Measurements from ENCODE around the gene QSOX2. TPM values are rescaled to one million over a fixed set of nuclear protein-coding genes. Genes with fewer than 3 reads are reported as not detected.
"Not testable (repeated sequence)": the region's sequence is repeated elsewhere in the genome, so short reads cannot be mapped to it uniquely, and the experiment has no call there.

The QSOX2 gene
- total RNA-seq, 6 experiments from 2014 or later, result 2.9 to 8.7 (median 6.4) TPM

DNA sequence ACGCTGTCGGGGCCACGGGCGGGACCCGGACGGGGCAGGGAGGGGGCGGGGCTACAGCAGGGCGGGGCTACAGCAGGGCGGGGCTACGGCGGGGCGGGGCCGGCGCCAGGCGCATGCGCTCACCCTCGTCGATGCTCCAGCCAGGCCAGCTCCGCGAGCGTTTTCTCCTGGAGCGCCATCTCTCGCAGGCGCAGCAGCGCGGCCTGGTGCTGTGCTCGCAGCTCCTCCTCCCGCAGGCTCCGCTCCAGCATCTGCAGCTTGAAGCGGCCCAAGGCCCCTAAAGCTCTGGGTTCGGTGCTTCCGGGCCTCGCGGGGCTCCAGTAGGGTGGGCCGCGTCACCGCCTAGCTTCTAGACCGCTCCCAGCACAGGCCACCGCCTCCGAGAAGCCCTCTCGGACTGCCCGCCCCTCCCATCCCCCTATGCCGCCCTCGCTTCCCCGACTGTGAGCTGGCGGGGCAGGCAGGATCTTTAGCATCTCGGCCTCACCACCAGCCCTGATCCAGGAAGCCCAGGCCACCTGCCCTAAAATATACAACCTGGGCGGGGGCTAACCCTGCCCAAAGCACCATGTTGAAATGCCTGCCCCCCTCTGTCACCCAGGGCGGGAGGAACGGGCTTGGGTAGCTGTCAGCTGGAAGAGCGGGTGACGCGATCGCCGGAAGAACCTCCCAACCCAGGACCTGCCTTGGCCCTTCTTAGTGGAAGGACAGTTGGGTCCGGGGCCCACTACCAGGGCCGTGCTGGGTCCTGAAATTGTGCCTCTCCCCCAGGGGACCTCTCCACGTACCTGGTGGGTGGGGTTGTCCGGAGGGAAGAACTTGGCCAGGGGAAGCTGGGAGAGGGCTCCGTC, 21.9 kb upstream of the QSOX2 start:
- intact Hi-C loops (cut with DNase I), result no loop called here
- 10% methylated on average over 23 of the region's 60 CpGs for WGBS (ENCODE audit: insufficient coverage, low coverage, low lambda C conversion rate, missing lambda C conversion rate)
- ATAC-seq (peak; percentile 94 to 99 (median 97)), DNase-seq (peak; percentile 82 to 89 (median 88))
- no peak for TF ChIP-seq POLR2A (IDR thresholded peaks at IDR 0.05)
- TF ChIP-seq, protein P1, sequence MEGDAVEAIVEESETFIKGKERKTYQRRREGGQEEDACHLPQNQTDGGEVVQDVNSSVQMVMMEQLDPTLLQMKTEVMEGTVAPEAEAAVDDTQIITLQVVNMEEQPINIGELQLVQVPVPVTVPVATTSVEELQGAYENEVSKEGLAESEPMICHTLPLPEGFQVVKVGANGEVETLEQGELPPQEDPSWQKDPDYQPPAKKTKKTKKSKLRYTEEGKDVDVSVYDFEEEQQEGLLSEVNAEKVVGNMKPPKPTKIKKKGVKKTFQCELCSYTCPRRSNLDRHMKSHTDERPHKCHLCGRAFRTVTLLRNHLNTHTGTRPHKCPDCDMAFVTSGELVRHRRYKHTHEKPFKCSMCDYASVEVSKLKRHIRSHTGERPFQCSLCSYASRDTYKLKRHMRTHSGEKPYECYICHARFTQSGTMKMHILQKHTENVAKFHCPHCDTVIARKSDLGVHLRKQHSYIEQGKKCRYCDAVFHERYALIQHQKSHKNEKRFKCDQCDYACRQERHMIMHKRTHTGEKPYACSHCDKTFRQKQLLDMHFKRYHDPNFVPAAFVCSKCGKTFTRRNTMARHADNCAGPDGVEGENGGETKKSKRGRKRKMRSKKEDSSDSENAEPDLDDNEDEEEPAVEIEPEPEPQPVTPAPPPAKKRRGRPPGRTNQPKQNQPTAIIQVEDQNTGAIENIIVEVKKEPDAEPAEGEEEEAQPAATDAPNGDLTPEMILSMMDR (IDR thresholded peaks at IDR 0.05), result peak in 2 of 4 donors; percentile 37 to 47
- Histone ChIP-seq H3K27me3 (no peaks in the 10 kb centered on the region), H3K36me3 (no peaks in the 10 kb centered on the region), H3K9me3 (no peaks in the 10 kb centered on the region), H3K27ac (no peak overlapping the region), H3K4me3 (peak overlapping the region; percentile 30 to 56 (median 39)), H3K4me1 (peaks cover 0 to 6% (median 0%) of the 10 kb centered on the region in 4 donors)

DNA sequence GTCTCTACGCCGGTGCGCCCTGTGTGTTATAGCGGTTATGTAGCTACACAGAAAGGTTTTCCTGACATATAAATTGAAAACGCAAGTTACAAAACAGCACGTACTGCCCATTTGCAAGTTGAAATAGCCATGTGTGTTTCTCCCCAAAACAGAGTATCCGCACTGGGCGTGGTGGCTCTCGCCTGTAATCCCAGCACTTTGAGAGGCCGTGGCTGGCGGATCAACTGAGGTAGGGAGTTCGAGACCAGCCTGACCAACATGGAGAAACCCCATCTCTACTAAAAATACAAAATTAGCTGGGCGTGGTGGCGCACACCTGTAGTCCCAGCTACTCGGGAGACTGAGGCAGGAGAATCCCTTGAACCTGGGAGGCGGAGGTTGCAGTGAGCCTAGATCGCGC, 21.0 kb upstream of the QSOX2 start:
- ATAC-seq; H3K9me3 ChIP-seq; H3K4me1 ChIP-seq; intact Hi-C loops (cut with DNase I); H3K27ac ChIP-seq; H3K36me3 ChIP-seq; H3K27me3 ChIP-seq; DNase-seq: not testable (repeated sequence)
- WGBS (ENCODE audit: insufficient coverage, low coverage, low lambda C conversion rate, missing lambda C conversion rate), result 92% methylated on average over 10 of the region's 18 CpGs
- H3K4me3 ChIP-seq, result peak overlapping the region in 2 of 3 donors; percentile 39 to 56

DNA sequence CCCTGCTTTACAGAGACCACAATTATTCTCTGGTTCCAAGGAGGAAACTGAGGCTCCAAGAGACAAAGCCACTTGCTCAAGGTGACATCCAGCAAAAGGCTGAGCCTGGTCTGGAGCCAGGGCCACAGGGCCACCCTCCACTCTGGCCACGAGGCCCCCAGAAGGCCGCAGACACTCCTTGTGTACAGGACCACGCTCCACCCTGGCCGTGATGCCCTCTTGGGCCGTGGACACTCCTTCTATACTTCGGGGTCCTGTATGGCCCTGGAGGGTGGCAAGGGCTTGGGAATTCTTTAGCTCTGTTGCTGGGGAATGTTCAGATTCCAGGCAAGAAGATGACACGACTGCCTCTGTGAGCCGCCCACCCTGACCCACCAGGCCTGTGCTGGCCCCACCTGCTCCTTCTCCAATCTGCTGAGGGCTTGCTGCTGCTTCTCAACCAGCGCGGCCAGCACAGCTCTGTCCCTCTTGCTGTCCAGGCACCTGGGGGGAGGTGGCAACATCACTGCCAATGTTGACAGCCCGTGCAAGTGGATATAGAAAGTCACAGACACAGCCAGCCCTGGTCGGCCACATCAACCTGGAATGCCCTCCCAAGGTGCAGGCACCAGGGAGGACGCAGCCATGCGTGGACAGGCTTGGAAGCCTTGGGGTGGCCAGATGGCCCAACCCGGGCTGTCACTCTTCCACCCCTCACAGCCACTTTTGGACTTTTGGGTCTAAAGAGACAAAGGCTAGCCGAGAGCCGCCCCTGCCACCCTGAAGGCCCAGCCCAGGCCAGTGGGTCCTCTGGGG, 20.1 kb upstream of the QSOX2 start:
- H3K4me3 ChIP-seq, result no peak overlapping the region
- no peak for DNase-seq
- no peak for TF ChIP-seq POLR2A (IDR thresholded peaks at IDR 0.05)
- TF ChIP-seq, protein P1 (IDR thresholded peaks at IDR 0.05), result no peak
- H3K9me3 ChIP-seq, result no peaks in the 10 kb centered on the region
- no peaks in the 10 kb centered on the region for H3K27me3 ChIP-seq
- H3K27ac ChIP-seq, result no peak overlapping the region
- H3K36me3 ChIP-seq, result no peaks in the 10 kb centered on the region
- WGBS (ENCODE audit: insufficient coverage, low coverage, low lambda C conversion rate, missing lambda C conversion rate), result 80% methylated on average over 5 of the region's 17 CpGs
- intact Hi-C loops (cut with DNase I), result no loop called here
- ATAC-seq, result no peak
- H3K4me1 ChIP-seq, result peaks cover 0 to 6% (median 0%) of the 10 kb centered on the region in 4 donors

DNA sequence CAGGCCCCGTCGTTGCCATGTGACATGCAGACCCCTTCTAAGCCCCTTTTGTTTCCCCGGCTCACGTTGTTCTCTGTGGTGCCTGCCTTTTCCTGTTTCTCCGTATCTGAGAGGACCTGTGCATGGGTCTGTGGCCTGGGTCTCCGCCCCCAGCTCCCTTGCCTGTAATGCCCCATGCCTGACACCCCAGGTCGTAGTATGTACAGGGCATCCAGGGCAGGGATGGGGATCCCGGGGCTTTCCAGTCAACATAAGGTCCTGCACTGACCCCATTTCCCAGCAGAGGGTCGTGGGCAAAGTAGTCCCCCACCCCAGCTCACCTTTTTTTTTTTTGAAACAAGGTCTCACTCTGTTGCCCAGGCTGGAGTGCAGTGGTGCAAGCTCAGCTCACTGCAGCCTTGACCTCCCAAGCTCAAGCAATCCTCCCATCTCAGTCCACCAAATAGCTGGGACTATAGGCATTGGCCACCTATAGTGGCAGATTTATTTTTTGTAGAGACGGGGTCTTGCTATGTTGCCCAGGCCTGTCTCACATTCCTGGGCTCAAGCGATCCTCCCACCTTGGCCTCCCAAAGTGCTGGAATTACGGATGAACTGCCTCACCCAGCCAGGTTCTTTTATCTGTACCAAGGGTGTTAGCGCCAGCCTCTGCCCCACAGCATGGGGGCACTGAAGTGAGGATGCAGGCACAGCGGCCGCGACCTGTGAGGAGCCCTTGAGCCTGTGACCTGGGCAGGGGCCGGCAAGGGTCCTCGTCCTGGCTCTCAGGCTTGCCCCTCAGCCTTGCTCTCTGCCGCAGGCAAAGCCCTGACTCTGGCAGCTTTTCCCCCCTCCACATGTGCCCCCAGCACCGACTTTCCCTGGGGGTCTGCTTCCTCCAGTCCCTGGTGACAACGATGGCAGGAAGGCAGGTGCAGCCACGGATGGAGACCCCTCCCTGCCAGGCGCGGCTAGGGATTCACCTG, 19.1 kb upstream of the QSOX2 start:
- no peak for DNase-seq
- Histone ChIP-seq H3K4me3 (no peak overlapping the region), H3K4me1 (peaks cover 0 to 6% (median 0%) of the 10 kb centered on the region in 4 donors), H3K27ac (no peak overlapping the region), H3K9me3 (no peaks in the 10 kb centered on the region), H3K27me3 (no peaks in the 10 kb centered on the region), H3K36me3 (no peaks in the 10 kb centered on the region)
- 68% methylated on average over 9 of the region's 24 CpGs for WGBS (ENCODE audit: insufficient coverage, low coverage, low lambda C conversion rate, missing lambda C conversion rate)
- ATAC-seq, result no peak
- no peak for TF ChIP-seq POLR2A (IDR thresholded peaks at IDR 0.05)
- TF ChIP-seq, protein P1 (IDR thresholded peaks at IDR 0.05), result no peak
- intact Hi-C loops (cut with DNase I), result no loop called here

All from right lobe of liver (tissue), 6 donors.